Measurements from ENCODE around the gene ZNF90.
"Not testable (repeated sequence)": the region's sequence is repeated elsewhere in the genome, so short reads cannot be mapped to it uniquely, and the experiment has no call there.

DNA sequence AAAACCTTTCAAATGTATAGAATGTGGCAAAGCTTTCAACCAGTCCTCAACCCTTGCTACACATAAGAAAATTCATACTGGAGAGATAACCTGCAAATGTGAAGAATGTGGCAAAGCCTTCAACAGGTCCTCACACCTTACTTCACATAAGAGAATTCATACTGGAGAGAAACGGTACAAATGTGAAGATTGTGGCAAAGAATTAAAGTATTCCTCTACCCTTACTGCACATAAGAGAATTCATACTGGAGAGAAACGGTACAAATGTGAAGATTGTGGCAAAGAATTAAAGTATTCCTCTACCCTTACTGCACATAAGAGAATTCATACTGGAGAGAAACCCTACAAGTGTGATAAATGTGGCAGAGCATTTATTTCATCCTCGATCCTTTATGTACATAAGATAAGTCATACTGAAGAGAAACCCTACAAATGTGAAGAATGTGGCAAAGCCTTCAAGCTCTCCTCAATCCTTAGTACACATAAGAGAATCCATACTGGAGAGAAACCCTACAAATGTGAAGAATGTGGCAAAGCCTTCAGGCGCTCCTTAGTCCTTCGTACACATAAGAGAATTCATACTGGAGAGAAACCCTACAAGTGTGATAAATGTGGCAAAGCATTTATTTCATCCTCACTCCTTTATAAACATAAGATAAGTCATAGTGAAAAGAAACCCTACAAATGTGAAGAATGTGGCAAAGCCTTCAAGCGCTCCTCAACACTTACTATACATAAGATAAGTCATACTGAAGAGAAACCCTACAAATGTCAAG, 40.5 kb downstream of the ZNF90 start:
- TF ChIP-seq CTCF, POLR2A (IDR thresholded peaks at IDR 0.05): not testable (repeated sequence)
